ENCODE measurements around the gene SAMD14.

SAMD14 gene

DNA sequence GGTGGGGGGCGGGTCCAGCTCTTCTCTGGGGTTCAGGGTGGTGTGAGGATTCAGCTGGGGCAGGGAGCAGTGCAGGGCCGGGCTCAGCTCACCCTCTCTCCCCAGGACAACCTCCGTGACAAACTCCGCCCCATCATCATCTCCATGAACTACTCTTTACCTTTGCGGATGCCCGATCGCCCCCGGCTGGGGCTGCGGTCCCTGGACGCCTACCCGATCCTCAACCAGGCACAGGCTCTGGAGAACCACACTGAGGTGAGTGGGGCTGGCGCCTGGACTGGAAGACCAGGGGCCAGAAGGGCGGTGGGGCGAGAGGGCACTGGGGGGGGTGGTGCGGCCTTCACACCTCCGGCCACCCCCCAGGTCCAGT is 53.8 kb downstream of the SAMD14 start:
- TF ChIP-seq ZFX (IDR thresholded peaks at IDR 0.05) = no peak
- TF ChIP-seq, protein P1, sequence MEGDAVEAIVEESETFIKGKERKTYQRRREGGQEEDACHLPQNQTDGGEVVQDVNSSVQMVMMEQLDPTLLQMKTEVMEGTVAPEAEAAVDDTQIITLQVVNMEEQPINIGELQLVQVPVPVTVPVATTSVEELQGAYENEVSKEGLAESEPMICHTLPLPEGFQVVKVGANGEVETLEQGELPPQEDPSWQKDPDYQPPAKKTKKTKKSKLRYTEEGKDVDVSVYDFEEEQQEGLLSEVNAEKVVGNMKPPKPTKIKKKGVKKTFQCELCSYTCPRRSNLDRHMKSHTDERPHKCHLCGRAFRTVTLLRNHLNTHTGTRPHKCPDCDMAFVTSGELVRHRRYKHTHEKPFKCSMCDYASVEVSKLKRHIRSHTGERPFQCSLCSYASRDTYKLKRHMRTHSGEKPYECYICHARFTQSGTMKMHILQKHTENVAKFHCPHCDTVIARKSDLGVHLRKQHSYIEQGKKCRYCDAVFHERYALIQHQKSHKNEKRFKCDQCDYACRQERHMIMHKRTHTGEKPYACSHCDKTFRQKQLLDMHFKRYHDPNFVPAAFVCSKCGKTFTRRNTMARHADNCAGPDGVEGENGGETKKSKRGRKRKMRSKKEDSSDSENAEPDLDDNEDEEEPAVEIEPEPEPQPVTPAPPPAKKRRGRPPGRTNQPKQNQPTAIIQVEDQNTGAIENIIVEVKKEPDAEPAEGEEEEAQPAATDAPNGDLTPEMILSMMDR (conservative IDR thresholded peaks at IDR 0.05) = no peak
- no peak overlapping the region for H3K27ac ChIP-seq

DNA sequence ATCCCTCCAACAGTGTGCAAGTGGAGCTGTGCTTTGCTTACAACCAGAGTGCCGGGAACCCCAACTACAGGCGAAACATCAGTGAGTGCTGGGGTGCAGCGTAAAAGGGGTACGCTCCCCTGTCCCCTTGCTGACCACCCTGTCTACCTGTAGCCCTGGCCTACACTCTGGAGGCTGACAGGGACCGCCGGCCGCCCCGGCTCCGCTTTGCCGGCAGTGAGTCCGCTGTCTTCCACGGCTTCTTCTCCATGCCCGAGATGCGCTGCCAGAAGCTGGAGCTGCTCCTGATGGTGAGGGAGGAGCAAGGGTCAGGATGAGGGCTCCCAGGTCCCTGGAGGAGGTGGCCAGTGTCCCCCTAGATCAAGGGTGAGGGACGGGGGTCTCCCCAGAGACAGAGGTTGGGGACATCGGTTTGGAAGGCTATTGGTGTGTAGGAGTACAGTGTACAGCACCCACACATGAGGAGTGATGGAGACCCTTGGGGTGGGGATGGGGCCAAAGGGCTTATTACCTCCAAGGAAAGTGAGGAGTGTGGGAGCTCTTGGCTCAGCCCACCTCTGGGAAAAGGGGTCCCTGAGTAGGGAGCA is 54.4 kb downstream of the SAMD14 start:
- TF ChIP-seq ZFX (IDR thresholded peaks at IDR 0.05) = no peak
- TF ChIP-seq, protein P1 (conservative IDR thresholded peaks at IDR 0.05) = no peak
- H3K27ac ChIP-seq = no peak overlapping the region

DNA sequence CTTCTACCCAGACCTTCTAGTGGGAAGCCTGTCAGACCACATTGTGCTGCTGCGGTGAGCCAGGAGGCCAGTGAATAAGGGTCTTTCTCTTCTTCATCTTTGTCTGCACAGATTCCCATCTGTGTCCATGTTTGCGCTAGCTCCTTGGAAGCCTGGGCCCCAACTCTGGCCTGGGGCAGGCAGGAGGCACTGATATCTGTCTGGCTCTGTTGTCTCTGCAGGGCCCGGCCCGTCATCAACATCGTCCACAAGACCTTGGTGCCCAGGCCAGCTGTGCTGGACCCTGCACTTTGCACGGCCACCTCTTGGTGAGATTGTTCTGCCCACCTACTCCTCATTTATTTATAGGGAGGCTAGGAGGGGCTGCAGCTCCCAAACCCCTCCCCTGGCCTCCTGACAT is 55.7 kb downstream of the SAMD14 start:
- H3K27ac ChIP-seq = no peak overlapping the region
- TF ChIP-seq, protein P1 (conservative IDR thresholded peaks at IDR 0.05) = no peak
- TF ChIP-seq ZFX (IDR thresholded peaks at IDR 0.05) = no peak

DNA sequence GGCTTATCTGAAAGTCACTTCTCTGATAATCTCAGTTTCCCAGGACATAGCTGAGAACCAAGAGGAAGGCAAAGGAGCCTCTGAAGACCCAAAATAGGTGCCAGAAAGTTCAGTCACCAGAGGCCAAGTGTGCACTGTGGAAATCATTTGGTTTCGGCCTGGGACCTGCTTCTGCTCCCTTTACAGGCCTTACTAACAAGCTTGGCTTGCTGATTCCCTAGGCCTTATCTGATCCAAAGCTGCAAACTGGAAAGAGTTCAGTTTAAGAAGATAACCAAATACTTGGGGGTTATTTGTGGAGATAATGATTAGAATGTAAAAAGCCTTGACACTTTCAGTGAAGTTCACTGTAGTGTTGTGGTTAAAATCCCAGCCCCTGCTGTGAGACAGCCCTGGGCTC is 57.0 kb downstream of the SAMD14 start:
- H3K27ac ChIP-seq = no peak overlapping the region
- TF ChIP-seq ZFX (IDR thresholded peaks at IDR 0.05) = no peak
- TF ChIP-seq, protein P1 (conservative IDR thresholded peaks at IDR 0.05) = no peak

DNA sequence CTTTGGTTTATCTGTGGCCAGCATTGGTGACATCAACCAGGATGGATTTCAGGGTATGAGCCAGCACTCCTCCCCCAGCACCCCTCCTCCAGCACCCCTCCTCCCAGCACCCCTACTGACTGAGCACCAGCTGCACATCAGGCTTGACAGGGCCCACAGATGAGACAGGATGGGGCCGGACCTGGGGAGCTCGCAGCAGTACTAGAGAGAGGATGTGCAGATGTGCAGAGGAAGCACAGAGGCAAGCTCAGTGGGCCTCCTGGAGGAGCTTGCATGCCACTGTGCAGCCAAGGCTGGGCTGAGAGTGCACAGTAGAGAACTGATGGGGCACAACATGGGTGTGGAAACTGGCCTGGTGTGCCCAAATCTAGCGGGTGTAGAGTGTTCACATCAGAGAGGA is 57.8 kb downstream of the SAMD14 start:
- TF ChIP-seq, protein P1 (conservative IDR thresholded peaks at IDR 0.05) = no peak
- TF ChIP-seq ZFX (IDR thresholded peaks at IDR 0.05) = no peak
- H3K27ac ChIP-seq = no peak overlapping the region

DNA sequence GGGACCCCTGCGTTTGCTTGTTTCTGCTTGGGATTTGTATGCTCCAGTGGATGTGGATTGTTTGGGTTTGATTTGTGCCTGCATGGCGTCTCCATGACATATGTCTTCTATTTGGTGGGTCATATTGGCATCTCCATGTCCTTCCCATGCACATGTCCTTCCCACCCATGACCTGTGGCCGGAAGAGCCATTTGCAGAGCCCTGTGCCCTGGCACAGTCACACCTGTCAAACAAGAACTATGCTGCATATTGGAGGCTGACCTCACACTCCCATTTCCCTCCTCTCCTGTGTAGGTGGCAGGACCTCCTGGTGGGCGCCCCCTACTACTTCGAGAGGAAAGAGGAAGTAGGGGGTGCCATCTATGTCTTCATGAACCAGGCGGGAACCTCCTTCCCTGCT is 58.3 kb downstream of the SAMD14 start:
- H3K27ac ChIP-seq = no peak overlapping the region
- TF ChIP-seq, protein P1 (conservative IDR thresholded peaks at IDR 0.05) = no peak
- TF ChIP-seq ZFX (IDR thresholded peaks at IDR 0.05) = no peak

DNA sequence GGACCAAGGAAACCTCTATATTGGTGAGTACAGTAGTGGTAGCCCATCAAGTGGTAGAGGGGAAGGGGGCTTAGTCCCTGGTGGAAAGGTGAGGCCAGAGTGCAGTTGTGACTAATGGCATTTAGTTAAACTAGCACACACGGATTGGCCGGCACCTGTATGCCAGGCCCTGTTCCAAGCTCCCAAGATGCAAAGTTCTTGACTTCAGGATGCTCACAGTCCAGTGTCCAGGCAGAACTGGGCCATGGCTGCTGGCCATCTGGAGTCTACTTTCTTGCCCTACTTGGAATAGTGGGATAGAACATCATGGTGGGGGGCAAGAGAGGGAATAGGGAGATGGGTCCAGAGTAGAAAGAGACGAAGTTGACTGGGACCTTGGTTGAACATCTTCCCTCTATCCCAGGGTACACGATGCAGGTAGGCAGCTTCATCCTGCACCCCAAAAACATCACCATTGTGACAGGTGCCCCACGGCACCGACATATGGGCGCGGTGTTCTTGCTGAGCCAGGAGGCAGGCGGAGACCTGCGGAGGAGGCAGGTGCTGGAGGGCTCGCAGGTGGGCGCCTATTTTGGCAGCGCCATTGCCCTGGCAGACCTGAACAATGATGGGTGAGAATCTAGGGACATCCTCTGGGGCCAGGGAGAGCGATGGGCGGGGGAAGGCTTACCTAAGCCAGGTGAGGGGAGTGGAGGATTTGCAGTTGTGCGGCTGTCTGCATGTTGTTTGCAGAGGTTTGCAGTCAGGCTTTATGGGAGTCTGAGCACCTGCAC is 58.9 kb downstream of the SAMD14 start:
- no peak for TF ChIP-seq ZFX (IDR thresholded peaks at IDR 0.05)
- TF ChIP-seq, protein P1 (conservative IDR thresholded peaks at IDR 0.05) = no peak
- H3K27ac ChIP-seq = no peak overlapping the region

Data from C4-2B (cell line).